H1 (cell line): ENCODE data around the gene ENPP1. TPM values are rescaled to one million over a fixed set of nuclear protein-coding genes. Genes with fewer than 3 reads are reported as not detected.

Source experiments
- GABPA ChIP-seq: IDR thresholded peaks from 2 replicates; pipeline ENCODE4 v1.6.1; 2011; ENCODE audit warnings: mild to moderate bottlenecking, low read length, moderate library complexity, borderline replicate concordance; ENCODE audit not compliant: insufficient read depth
- RAD21 ChIP-seq, 2 experiments: IDR thresholded peaks in 1 of 2; conservative IDR thresholded peaks in 1 of 2; 2 replicates each; pipeline ENCODE4 v1.6.1; 2011; ENCODE audit warnings: low read depth in 2 of 2, low read length in 2 of 2, improper control_type of control experiment in 1 of 2, inconsistent platforms in 1 of 2, mild to moderate bottlenecking in 1 of 2, moderate library complexity in 1 of 2
- SP2 ChIP-seq: IDR thresholded peaks from 2 replicates; pipeline ENCODE4 v1.6.1; 2012; ENCODE audit warnings: mild to moderate bottlenecking, low read length, inconsistent platforms
- polyA plus RNA-seq, 7 experiments: library from polyadenylated mRNA; depleted of rRNA in 3 of 7; stranded (reverse) in 5 of 7; unstranded in 2 of 7; fragments of >200 nt in 5 of 7; fragments of 200-250 nt in 2 of 7; gene quantifications; 1 replicate in 5 of 7; 2 replicates in 1 of 7; 4 replicates in 1 of 7; pipeline versions ENCODE4 v1.2.1 to v1.2.3, GENCODE V29; 2011 to 2013; ENCODE audit warnings: missing spikeins in 2 of 7, mixed read lengths in 2 of 7
- total RNA-seq: library from RNA; stranded (reverse); fragmentation: NEBNext Ultra II Directional; extraction: Animal tissue kit (Norgen Biotek cat#: 25700); gene quantifications from 2 replicates; pipeline ENCODE4 v1.2.1, GENCODE V29; 2021

Gene ENPP1
- total and polyA plus RNA-seq, 2 of the 8 experiments (the other 6 are each of a cell fraction or from before 2014, with no cell fraction given) = 10.1 to 39.1 TPM

DNA sequence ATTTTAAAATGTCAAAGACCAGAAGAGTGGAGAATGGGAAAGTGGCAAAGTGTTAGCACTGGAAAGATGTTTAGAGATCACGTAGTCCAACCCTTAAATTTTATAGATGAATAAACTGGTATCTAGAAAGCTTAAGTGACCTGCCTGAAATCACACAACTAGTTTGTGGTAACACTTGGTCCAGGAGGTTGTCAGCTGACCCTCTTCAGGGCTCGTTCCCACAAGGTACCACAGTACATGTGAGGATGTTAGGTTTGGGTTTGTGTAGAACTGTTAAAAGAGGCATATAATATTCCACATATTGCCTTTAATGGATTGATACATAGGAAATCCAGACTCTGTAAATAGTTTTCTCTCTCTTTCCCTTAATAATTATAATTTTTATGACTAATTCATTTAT lies 39.1 kb downstream of the ENPP1 start (continued):
- TF ChIP-seq GABPA (no peak), SP2 (no peak), RAD21 (IDR thresholded peaks at IDR 0.05 in 1 of 2, conservative IDR thresholded peaks at IDR 0.05 in 1 of 2; ENCODE audit: low read depth in 2 of 2, low read length in 2 of 2) (no peak)
